A549 (cell line): ENCODE data around the gene NRG4. TPM values are rescaled to one million over a fixed set of nuclear protein-coding genes. Genes with fewer than 3 reads are reported as not detected.
A peak's percentile ranks its signal among the peaks of the same experiment; 100 is the strongest.
"Not testable (repeated sequence)": the region's sequence is repeated elsewhere in the genome, so short reads cannot be mapped to it uniquely, and the experiment has no call there.

ENCODE experiments used
- ATAC-seq, 2 experiments: fragments of 200-7000 bp in 1 of 2; fragments of >200 bp in 1 of 2; cut with Nextera tagmentation in 1 of 2; cut with Tn5 transposase in 1 of 2; 3 replicates each; pipeline versions ENCODE4 v1.8.0 to v1.9.1; 2018 to 2020; ENCODE audit warnings: mild to moderate bottlenecking in 1 of 2, moderate library complexity in 1 of 2
- CTCF ChIA-PET: fragments of 300-600 bp; sonication (Branson Sonifier 250); formaldehyde crosslinking; extraction: SDS; loops from one replicate; lab custom pipeline; 2021; ENCODE audit warnings: antibody characterized with exemption, inconsistent platforms; lab: Yijun Ruan, JAX
- POLR2A ChIA-PET: fragments of 350-600 bp; formaldehyde crosslinking; extraction: SDS; loops from one replicate; lab custom pipeline; 2021; ENCODE audit warnings: antibody characterized with exemption, inconsistent platforms; lab: Yijun Ruan, JAX
- DNase-seq, 2 experiments: peaks; one replicate each; pipeline versions ENCODE4 v3.0.0 to v3.0.0-alpha.2; 2011 to 2016; ENCODE audit warnings: low read depth in 1 of 2, low spot score in 1 of 2
- FAIRE-seq: peaks from 2 replicates; lab custom pipeline; 2011; peaks lifted over from hg19 to GRCh38; lab: Jason Lieb, UNC
- H3K27ac ChIP-seq, 2 experiments: fragments of >200 bp; sonication (Bioruptor Twin); formaldehyde crosslinking; 3 replicates each; pipeline ENCODE4 v1.5.1; 2016 to 2017
- H3K4me1 ChIP-seq: fragments of >200 bp; sonication (Bioruptor Twin); formaldehyde crosslinking; 3 replicates; pipeline ENCODE4 v1.6.1; 2016
- H3K4me2 ChIP-seq: fragments of >200 bp; sonication (Bioruptor Twin); formaldehyde crosslinking; 3 replicates; pipeline ENCODE4 v1.6.1; 2016
- H3K4me3 ChIP-seq: fragments of >200 bp; sonication (Bioruptor Twin); formaldehyde crosslinking; 3 replicates; pipeline ENCODE4 v1.5.1; 2016
- H3K9me3 ChIP-seq: fragments of >200 bp; sonication (Bioruptor Twin); formaldehyde crosslinking; 3 replicates; pipeline ENCODE4 v1.6.1; 2016
- BHLHE40 ChIP-seq: IDR thresholded peaks from 2 replicates; pipeline ENCODE4 v1.6.1; 2012; ENCODE audit warnings: low read depth, low read length, inconsistent platforms
- CBX8 ChIP-seq: fragments of 200-600 bp; sonication (generic); IDR thresholded peaks from 2 replicates; pipeline ENCODE4 v1.6.1; 2016
- CEBPB ChIP-seq, 2 experiments: fragments of >200 bp in 1 of 2; sonication (Bioruptor Twin) in 1 of 2; formaldehyde crosslinking in 1 of 2; IDR thresholded peaks; 2 replicates each; pipeline ENCODE4 v1.6.1; 2012 to 2016
- CHD2 ChIP-seq: fragments of 150-350 bp; IDR thresholded peaks from 2 replicates; pipeline ENCODE4 v1.6.1; 2014; ENCODE audit warnings: low read length; ENCODE audit not compliant: partially characterized antibody
- EHF ChIP-seq: fragments of 250-450 bp; sonication (Bioruptor Pico); IDR thresholded peaks from 2 replicates; pipeline ENCODE4 v1.5.0; 2020; ENCODE audit warnings: mild to moderate bottlenecking
- EP300 ChIP-seq, 2 experiments: fragments of >200 bp; sonication (Bioruptor Twin); formaldehyde crosslinking; IDR thresholded peaks; 2 replicates in 1 of 2; 3 replicates in 1 of 2; pipeline ENCODE4 v1.6.1; 2016 to 2017
- FOSL2 ChIP-seq, 2 experiments: fragments of 450-650 bp in 1 of 2; fragments of >200 bp in 1 of 2; sonication (Bioruptor Twin) in 1 of 2; formaldehyde crosslinking; IDR thresholded peaks; 2 replicates each; pipeline versions ENCODE4 v1.5.0 to v1.6.1; 2016 to 2020; ENCODE audit warnings: mild to moderate bottlenecking in 1 of 2, moderate library complexity in 1 of 2
- HEYL ChIP-seq: fragments of 250-450 bp; sonication (Bioruptor Pico); IDR thresholded peaks from 2 replicates; pipeline ENCODE4 v1.8.0; 2021; ENCODE audit warnings: mild to moderate bottlenecking, moderate library complexity
- HOXA7 ChIP-seq: fragments of 250-450 bp; sonication (Bioruptor Pico); IDR thresholded peaks from 2 replicates; pipeline ENCODE4 v1.5.0; 2020; ENCODE audit warnings: mild to moderate bottlenecking, moderate library complexity
- JUN ChIP-seq, 2 experiments: fragments of >200 bp; sonication (Bioruptor Twin); formaldehyde crosslinking; IDR thresholded peaks; 2 replicates in 1 of 2; 3 replicates in 1 of 2; pipeline ENCODE4 v1.6.1; 2016 to 2017
- JUNB ChIP-seq: fragments of >200 bp; sonication (Bioruptor Twin); formaldehyde crosslinking; IDR thresholded peaks from 2 replicates; pipeline ENCODE4 v1.6.1; 2016
- MYC ChIP-seq: IDR thresholded peaks from 2 replicates; pipeline ENCODE4 v1.6.1; 2012; ENCODE audit warnings: mild to moderate bottlenecking, inconsistent platforms, low read length, improper control_type of control experiment, borderline replicate concordance
- NPAS2 ChIP-seq: fragments of 250-450 bp; sonication (Bioruptor Pico); IDR thresholded peaks from 2 replicates; pipeline ENCODE4 v1.8.0; 2022; ENCODE audit warnings: mild to moderate bottlenecking, moderate library complexity, borderline replicate concordance
- NR3C1 ChIP-seq: fragments of >200 bp; sonication (Bioruptor Twin); formaldehyde crosslinking; IDR thresholded peaks from 3 replicates; pipeline ENCODE4 v1.6.1; 2017
- RAD21 ChIP-seq, 2 experiments: fragments of >200 bp in 1 of 2; sonication (Bioruptor Twin) in 1 of 2; formaldehyde crosslinking in 1 of 2; IDR thresholded peaks in 1 of 2; conservative IDR thresholded peaks in 1 of 2; 2 replicates in 1 of 2; 3 replicates in 1 of 2; pipeline ENCODE4 v1.6.1; 2012 to 2018; ENCODE audit warnings: inconsistent platforms in 1 of 2
- RCOR1 ChIP-seq: fragments of 150-350 bp; IDR thresholded peaks from 2 replicates; pipeline ENCODE4 v1.6.1; 2014; ENCODE audit warnings: antibody characterized with exemption, low read length, low read depth
- RNF2 ChIP-seq: fragments of 200-600 bp; sonication (generic); IDR thresholded peaks from 2 replicates; pipeline ENCODE4 v1.6.1; 2016; ENCODE audit warnings: low read depth, mild to moderate bottlenecking, antibody characterized with exemption, moderate library complexity, borderline replicate concordance
- SMC3 ChIP-seq: fragments of >200 bp; sonication (Bioruptor Twin); formaldehyde crosslinking; IDR thresholded peaks from 3 replicates; pipeline ENCODE4 v1.6.1; 2018; ENCODE audit warnings: inconsistent platforms
- SREBF2 ChIP-seq: fragments of 450-650 bp; IDR thresholded peaks from 2 replicates; pipeline ENCODE4 v1.6.1; 2014; ENCODE audit warnings: mild to moderate bottlenecking, moderate library complexity
- ZFP36 ChIP-seq: fragments of 450-650 bp; IDR thresholded peaks from 2 replicates; pipeline ENCODE4 v1.6.1; 2014; ENCODE audit warnings: borderline replicate concordance; ENCODE audit not compliant: partially characterized antibody
- ZNF302 ChIP-seq: fragments of 250-450 bp; sonication (Bioruptor Pico); IDR thresholded peaks from 2 replicates; pipeline ENCODE4 v1.9.0; 2021; ENCODE audit warnings: inconsistent platforms, mild to moderate bottlenecking, moderate library complexity
- ZSCAN20 ChIP-seq: fragments of 250-450 bp; sonication (Bioruptor Pico); IDR thresholded peaks from 2 replicates; pipeline ENCODE4 v1.8.0; 2022; ENCODE audit warnings: mild to moderate bottlenecking, moderate library complexity
- WGBS: methylation state at CpG from one replicate; pipeline ENCODE4 v1.1.6; 2017; ENCODE audit errors: missing lambda C conversion rate; 5-methylcytosine and 5-hydroxymethylcytosine counted together
- polyA plus RNA-seq, 4 experiments: library from polyadenylated mRNA; depleted of rRNA in 3 of 4; stranded (reverse); fragments of >200 nt; fragmentation: RNase III in 1 of 4; extraction: RNeasy Plus Mini Kit Qiagen cat#74134 plus additional on column Dnase treatment in 1 of 4; gene quantifications; 2 replicates in 3 of 4; 3 replicates in 1 of 4; pipeline ENCODE4 v1.2.3, GENCODE V29; 2011 to 2017
- TF ChIP-seq, protein P1 (sequence below): fragments of >200 bp; sonication (Bioruptor Twin); formaldehyde crosslinking; IDR thresholded peaks from 3 replicates; pipeline ENCODE4 v1.6.1; 2016
- TF ChIP-seq, protein P2 (sequence below): fragments of >200 bp; sonication (Bioruptor Twin); formaldehyde crosslinking; IDR thresholded peaks from 3 replicates; pipeline ENCODE4 v1.5.1; 2016
- TF ChIP-seq, protein P3 (sequence below): IDR thresholded peaks from 2 replicates; pipeline ENCODE4 v1.6.1; 2012
- TF ChIP-seq, protein P4 (sequence below): fragments of 200-600 bp; sonication (generic); IDR thresholded peaks from 2 replicates; pipeline ENCODE4 v1.6.1; 2016; ENCODE audit warnings: antibody characterized with exemption, mild to moderate bottlenecking, moderate library complexity

Gene NRG4
- polyA plus RNA-seq, 2 of the 4 experiments (the other 2 are of a cell fraction): 0.56 to 9.2 TPM

DNA sequence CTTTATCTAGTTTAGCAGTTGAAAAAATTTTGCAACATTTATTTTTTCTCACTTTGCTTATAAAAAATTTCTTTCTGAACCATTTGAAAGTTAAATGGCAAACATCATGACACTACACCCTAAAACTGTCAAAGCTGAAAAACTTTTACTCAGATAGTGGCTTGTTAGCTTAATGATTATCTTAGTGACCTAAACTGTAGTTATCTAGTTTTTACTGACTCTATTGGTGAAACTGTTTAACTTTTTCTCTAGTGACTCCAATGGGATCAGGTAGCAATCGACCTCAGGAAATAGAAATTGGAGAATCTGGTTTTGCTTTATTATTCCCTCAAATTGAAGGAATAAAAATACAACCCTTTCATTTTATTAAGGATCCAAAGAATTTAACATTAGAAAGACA lies 95.2 kb downstream of the NRG4 start:
- no peak overlapping the region for H3K4me3 ChIP-seq
- FAIRE-seq: peak; percentile 76
- POLR2A ChIA-PET: no interaction called here
- H3K4me1 ChIP-seq: peaks cover 4% of the 10 kb centered on the region; the same call in 2 of the 3 replicates
- CTCF ChIA-PET: interaction anchor here (0.7 to 3.9 kb wide), 2 partner anchors 12 to 19 kb away, joined by 4 to 22 read pairs; no protein-coding TSS in a partner anchor
- TF ChIP-seq CHD2 (no peak), MYC (no peak), ZNF302 (CRISPR knock-in tag) (no peak), ZSCAN20 (no peak), EHF (CRISPR knock-in tag) (no peak), BHLHE40 (no peak), RAD21 (conservative IDR thresholded peaks at IDR 0.05 in 1 of 2, IDR thresholded peaks at IDR 0.05 in 1 of 2) (no peak), CBX8 (no peak), FOSL2 (IDR thresholded peaks at IDR 0.05) (no peak), FOSL2 (CRISPR knock-in tag; IDR thresholded peaks at IDR 0.05) (no peak), JUNB (no peak), CEBPB (IDR thresholded peaks at IDR 0.05) (no peak), RCOR1 (no peak), ZFP36 (no peak)
- TF ChIP-seq, protein P1, sequence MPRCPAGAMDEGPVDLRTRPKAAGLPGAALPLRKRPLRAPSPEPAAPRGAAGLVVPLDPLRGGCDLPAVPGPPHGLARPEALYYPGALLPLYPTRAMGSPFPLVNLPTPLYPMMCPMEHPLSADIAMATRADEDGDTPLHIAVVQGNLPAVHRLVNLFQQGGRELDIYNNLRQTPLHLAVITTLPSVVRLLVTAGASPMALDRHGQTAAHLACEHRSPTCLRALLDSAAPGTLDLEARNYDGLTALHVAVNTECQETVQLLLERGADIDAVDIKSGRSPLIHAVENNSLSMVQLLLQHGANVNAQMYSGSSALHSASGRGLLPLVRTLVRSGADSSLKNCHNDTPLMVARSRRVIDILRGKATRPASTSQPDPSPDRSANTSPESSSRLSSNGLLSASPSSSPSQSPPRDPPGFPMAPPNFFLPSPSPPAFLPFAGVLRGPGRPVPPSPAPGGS: no peak
- WGBS: 85% methylated on average over 1 of the region's 1 CpG
- no peak for DNase-seq
- H3K4me2 ChIP-seq: no peak overlapping the region
- no peak overlapping the region for H3K27ac ChIP-seq
- no peaks in the 10 kb centered on the region for H3K9me3 ChIP-seq
- no peak for ATAC-seq

DNA sequence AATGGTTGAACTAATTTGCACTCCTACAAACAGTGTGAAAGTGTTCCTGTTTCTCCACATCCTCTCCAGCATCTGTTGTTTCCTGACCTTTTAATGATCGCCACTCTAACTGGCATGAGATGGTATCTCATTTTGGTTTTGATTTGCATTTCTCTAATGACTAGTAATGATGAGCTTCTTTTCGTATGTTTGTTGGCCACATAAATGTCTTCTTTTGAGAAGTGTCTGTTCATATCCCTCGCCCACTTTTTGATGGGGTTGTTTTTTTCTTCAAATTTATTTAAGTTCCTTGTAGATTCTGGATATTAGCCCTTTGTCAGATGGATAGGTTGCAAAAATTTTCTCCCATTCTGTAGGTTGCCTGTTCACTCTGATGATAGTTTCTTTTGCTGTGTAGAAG lies 101.9 kb downstream of the NRG4 start:
- H3K9me3 ChIP-seq, H3K4me2 ChIP-seq, POLR2A ChIA-PET, ATAC-seq, FAIRE-seq, H3K4me3 ChIP-seq, DNase-seq, H3K27ac ChIP-seq: not testable (repeated sequence)
- CTCF ChIA-PET: interaction anchor here (0.9 kb wide), 1 partner anchor 59 kb away, joined by 3 read pairs; no protein-coding TSS in a partner anchor
- H3K4me1 ChIP-seq: peaks cover 13% of the 10 kb centered on the region
- WGBS: 93% methylated on average over 3 of the region's 3 CpGs

DNA sequence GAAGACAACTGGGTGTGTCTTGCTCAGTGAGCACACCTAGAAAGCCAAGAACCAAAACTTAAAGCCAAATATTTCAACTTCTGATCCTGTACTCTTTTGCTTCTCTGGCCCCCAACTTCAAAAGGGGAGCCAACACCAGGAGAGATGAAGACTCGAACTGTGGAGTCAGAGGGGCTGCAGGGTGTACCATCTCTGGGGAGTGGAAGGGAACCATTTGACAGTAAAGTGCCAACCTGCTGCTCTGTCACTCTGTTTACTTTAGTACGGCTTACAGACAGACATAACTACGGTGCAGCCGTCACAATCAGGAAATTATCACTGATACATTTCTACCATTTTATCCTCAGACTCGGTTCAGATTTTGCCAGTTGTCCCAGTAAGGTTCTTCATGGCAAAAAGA lies 107.0 kb downstream of the NRG4 start:
- CTCF ChIA-PET: no interaction called here
- no peak for DNase-seq
- 89% methylated on average over 5 of the region's 5 CpGs for WGBS
- H3K4me2 ChIP-seq: peak overlapping the region; percentile 81
- H3K9me3 ChIP-seq: peaks cover 4% of the 10 kb centered on the region; the same call in 1 of the 3 replicates
- no peak for ATAC-seq
- FAIRE-seq: no peak
- H3K27ac ChIP-seq: 0 out of 6 replicates have a peak overlapping the region, but pooled peaks of 1 of the 2 experiments have one; percentile 13
- peak overlapping the region; percentile 88; the same call in 2 of the 3 replicates for H3K4me3 ChIP-seq
- POLR2A ChIA-PET: interaction anchor here (2.6 kb wide), 1 partner anchor 63 kb away, joined by 19 read pairs; the partner anchor contains the start of gene UBE2Q2
- peaks cover 25% of the 10 kb centered on the region for H3K4me1 ChIP-seq
- TF ChIP-seq NR3C1: no peak
- TF ChIP-seq RAD21 (conservative IDR thresholded peaks at IDR 0.05 in 1 of 2, IDR thresholded peaks at IDR 0.05 in 1 of 2): no peak
- TF ChIP-seq, protein P2, sequence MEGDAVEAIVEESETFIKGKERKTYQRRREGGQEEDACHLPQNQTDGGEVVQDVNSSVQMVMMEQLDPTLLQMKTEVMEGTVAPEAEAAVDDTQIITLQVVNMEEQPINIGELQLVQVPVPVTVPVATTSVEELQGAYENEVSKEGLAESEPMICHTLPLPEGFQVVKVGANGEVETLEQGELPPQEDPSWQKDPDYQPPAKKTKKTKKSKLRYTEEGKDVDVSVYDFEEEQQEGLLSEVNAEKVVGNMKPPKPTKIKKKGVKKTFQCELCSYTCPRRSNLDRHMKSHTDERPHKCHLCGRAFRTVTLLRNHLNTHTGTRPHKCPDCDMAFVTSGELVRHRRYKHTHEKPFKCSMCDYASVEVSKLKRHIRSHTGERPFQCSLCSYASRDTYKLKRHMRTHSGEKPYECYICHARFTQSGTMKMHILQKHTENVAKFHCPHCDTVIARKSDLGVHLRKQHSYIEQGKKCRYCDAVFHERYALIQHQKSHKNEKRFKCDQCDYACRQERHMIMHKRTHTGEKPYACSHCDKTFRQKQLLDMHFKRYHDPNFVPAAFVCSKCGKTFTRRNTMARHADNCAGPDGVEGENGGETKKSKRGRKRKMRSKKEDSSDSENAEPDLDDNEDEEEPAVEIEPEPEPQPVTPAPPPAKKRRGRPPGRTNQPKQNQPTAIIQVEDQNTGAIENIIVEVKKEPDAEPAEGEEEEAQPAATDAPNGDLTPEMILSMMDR: no peak
- TF ChIP-seq, protein P3, sequence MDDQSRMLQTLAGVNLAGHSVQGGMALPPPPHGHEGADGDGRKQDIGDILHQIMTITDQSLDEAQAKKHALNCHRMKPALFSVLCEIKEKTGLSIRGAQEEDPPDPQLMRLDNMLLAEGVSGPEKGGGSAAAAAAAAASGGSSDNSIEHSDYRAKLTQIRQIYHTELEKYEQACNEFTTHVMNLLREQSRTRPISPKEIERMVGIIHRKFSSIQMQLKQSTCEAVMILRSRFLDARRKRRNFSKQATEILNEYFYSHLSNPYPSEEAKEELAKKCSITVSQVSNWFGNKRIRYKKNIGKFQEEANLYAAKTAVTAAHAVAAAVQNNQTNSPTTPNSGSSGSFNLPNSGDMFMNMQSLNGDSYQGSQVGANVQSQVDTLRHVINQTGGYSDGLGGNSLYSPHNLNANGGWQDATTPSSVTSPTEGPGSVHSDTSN: no peak
- TF ChIP-seq HOXA7 (CRISPR knock-in tag): no peak
- no peak for TF ChIP-seq NPAS2 (CRISPR knock-in tag)
- TF ChIP-seq, protein P1: no peak
- TF ChIP-seq HEYL: no peak
- no peak for TF ChIP-seq RNF2
- no peak for TF ChIP-seq SMC3
- no peak for TF ChIP-seq JUN (IDR thresholded peaks at IDR 0.05)
- TF ChIP-seq SREBF2: no peak
- TF ChIP-seq CHD2: no peak
- no peak for TF ChIP-seq EP300 (IDR thresholded peaks at IDR 0.05)
- TF ChIP-seq, protein P4, sequence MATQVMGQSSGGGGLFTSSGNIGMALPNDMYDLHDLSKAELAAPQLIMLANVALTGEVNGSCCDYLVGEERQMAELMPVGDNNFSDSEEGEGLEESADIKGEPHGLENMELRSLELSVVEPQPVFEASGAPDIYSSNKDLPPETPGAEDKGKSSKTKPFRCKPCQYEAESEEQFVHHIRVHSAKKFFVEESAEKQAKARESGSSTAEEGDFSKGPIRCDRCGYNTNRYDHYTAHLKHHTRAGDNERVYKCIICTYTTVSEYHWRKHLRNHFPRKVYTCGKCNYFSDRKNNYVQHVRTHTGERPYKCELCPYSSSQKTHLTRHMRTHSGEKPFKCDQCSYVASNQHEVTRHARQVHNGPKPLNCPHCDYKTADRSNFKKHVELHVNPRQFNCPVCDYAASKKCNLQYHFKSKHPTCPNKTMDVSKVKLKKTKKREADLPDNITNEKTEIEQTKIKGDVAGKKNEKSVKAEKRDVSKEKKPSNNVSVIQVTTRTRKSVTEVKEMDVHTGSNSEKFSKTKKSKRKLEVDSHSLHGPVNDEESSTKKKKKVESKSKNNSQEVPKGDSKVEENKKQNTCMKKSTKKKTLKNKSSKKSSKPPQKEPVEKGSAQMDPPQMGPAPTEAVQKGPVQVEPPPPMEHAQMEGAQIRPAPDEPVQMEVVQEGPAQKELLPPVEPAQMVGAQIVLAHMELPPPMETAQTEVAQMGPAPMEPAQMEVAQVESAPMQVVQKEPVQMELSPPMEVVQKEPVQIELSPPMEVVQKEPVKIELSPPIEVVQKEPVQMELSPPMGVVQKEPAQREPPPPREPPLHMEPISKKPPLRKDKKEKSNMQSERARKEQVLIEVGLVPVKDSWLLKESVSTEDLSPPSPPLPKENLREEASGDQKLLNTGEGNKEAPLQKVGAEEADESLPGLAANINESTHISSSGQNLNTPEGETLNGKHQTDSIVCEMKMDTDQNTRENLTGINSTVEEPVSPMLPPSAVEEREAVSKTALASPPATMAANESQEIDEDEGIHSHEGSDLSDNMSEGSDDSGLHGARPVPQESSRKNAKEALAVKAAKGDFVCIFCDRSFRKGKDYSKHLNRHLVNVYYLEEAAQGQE: no peak
